Fibroblast of peridontal ligament (primary cell): Measurements from ENCODE around the gene RREB1.

Experiments used
- DNase-seq: peaks from one replicate; pipeline ENCODE4 v3.0.0-alpha.2; 2010; ENCODE audit errors: extremely low read depth

RREB1 gene

DNA sequence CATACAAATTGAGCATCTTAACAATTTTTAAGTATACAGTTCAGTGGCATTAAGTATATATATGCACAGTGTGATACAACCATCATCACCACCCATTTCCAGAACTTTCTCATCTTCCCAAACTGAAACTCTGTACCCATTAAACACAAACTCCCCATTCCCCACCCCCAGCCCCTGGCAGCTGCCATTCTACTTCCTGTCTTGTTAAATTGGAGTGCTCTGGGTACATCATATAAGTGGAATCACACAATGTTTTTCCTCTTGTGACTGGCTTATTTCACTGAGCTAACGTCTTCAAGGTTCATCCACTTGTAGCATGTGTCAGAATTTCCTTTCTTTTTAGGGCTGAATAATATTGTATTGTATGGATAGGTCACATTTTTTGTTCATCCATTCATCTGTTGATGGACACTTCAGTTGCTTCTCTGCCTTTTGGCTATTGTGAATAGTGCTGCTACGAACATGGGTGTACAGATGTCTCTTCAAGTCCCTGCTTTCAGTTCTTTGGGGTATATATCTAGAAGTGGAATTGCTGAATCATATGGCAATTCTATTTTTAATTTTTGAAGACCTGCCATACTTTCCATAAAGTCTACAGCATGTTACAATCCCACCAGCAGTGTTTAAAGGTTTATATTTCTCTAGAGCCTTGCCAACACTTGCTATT is 19.6 kb upstream of the RREB1 start:
- DNase-seq = no peak

GRCh38 chr6:7098993-7099392 is 8.8 kb upstream of the RREB1 start:
- no peak for DNase-seq

GRCh38 chr6:7100072-7100752 is 7.5 kb upstream of the RREB1 start:
- no peak for DNase-seq

DNA sequence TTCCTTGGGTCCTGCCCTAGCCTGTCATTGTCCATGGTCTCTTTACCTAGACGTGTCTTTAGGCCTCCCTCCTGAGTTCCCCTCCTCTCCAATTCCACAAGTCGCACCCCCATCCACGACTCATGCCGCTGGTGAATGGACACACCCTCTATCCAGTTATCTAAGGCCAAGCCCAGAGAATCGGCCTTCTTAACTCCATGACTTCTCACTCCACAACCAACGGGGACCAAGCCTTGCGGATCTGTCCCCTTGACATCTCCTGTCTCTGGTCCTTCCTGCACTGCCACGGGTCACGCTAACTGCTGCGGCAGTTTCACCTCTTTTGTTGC is 7.0 kb upstream of the RREB1 start:
- no peak for DNase-seq

DNA sequence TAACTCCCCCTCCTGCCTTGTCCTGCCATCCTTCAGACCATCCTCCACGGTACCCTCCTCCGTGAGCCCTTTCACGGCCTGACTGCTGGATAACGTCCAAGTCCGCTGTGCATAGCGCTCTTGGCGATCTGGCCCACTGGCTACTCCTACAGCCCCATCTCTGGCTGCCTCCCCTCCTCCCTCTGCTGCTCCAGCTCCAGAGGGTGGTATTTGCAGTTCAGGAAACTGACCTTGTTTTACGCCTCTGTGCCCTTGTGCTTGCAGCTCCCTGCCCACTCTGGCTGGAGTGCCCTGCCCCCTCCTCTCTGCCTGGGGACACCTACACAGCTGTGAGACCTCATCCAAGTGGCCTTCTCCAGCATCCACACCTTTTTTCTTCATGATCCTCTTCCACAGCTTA is 6.5 kb upstream of the RREB1 start:
- DNase-seq = no peak

- DNase-seq = no peak
Measured at GRCh38 chr6:7104752-7105151, 3.0 kb upstream of the RREB1 start.

DNA sequence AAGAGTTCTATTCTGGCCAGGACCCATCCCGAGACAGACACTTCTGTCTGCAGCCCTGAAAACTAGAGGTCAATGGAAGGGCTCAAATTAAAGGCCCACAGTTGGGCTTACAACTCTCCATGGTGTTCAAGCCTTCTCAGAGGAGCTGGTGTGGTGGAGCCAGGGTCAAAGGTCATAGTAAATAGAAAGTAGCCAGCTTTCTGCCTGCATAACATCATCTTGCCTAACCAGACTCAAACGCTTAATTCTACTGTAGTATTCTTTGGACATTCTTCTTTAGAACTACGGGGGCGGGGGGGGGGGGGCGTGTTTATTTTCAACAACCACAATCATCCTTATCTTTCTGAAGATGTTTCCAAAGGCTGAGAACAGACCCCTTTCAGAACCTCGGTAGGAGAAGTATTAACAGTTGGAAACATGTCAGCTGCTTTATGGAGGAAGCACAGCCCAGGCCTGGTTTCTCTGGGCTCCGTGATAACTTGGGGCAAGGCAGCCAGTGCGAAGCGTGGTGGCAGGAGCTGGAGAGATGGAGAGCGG is 1.5 kb upstream of the RREB1 start:
- peak; percentile 23 for DNase-seq

DNA sequence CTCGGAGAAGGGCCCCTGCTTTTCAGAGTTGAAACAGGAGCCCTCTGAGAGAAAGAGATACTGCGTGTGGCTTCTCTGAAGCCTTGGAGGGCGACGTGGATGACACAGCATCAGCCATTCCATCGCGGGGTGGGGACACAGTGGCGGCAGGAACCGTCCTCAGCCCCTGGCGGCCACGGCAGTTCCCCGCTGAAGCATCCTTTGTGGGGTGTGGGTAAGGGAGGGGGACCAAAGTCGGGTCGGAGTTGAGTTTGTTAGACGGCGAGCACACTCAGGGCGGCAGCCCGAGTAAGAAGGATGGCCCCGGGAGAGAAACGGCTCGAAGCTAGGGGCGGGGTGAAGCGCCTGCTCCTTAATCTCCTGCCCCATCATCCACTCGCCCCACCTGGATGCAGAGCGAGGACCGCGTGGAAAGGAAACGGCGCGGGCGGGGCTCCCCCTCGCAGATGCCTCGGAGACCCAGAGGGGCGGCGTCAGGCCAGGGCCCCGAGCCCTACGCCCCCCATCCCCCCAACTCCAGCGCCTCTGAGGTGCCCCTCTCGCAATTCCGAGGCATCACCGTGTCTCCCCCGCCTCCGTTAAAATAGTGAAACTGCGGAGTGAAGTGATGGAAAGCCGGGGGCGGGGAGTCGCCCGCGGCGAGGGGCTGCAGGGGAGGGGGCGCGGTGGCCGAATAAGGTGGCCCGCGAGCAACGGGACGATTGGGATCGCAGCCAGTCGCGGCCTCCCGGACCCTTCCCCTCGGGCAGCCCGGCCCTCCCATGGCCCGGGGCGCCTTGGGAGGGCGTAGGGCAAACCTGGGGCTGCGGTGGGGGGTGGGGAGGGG is 796 bp upstream of the RREB1 start:
- no peak for DNase-seq

DNA sequence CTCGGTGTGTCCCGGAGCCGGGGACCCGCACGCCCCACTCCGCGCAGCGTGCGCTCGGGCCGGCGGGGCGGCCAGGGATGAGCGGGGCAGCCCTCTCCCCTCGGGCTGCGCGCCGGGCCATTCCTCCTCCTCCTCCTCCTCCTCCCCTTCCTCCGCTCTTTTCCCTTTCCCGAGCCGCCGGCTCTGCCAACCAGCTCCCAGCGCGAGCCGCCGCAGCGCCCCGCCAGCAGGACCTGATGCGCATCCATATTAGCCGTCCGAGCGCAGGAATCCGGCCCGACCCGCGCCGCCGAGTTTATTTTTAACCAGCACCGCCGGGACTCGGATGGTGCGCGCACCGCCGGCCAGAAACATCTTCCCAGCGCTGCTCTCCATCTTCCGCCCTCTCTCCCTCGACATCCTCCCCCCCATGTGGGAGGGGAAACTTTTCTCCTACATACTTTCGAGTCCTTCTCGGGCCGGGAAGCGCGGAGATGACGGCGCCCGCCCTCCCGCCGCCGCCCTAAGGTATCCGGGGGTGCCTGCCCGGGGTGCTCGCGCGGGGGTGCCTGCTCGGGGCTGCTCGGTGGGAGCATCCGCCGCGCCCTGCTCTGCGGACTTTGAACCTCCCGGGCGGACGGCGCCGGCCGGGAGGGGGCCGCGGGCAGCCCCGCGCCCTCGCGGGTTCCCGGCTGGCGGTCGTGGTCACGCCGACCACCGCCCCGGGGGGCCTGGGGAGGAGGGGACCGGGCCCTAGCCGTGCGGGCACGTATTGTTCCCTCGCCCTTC is 619 bp downstream of the RREB1 start:
- peak; percentile 42 for DNase-seq

DNA sequence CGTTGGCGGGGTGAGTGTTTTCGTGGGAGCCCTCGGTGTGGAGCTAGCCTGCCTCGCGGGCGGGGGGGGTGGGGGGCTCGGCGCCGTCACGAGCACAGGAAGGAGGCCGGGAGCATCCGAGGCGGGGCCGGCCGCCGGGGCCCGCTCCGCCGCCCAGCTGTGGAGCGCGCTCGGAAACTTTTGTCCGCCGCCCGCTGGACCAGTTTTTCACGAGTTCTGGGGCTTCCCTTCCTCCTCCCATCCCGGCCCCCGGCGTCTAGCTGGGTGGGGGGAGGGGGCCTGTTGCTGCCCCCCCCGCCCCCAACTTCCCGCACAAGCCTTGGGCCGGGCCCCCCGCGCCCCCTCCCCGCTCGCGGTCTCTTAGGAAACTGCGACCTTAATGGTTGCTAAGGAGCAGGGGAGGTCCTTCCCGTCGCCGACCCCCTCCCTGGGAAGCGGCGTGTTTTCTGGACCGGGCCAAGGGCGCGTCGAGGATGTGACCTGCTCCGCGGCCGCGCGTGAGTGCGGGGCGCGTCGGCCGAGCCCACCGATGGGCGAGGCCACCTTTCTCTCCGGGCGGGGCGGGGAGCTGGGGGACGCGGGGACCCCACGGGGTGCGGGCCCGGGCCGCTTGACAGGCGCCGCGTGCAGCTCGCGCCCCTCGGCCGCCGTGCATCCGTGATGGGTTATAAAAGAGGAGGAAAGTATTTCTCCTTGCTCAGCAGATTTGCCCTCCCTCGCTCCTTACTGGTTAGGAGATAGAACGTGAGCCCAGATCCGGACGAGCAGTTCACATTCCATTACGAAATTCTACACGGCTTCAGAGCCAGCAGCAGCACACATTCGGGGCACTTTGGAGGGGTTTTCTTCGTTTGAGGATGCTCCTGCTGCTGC is 1.4 kb downstream of the RREB1 start:
- DNase-seq = peak; percentile 79

- DNase-seq = no peak
Measured at GRCh38 chr6:7110092-7110792, 2.5 kb downstream of the RREB1 start.

- DNase-seq = no peak
Measured at GRCh38 chr6:7111095-7111690, 3.4 kb downstream of the RREB1 start.

- DNase-seq = no peak
Measured at GRCh38 chr6:7112171-7112570, 4.4 kb downstream of the RREB1 start.

DNA sequence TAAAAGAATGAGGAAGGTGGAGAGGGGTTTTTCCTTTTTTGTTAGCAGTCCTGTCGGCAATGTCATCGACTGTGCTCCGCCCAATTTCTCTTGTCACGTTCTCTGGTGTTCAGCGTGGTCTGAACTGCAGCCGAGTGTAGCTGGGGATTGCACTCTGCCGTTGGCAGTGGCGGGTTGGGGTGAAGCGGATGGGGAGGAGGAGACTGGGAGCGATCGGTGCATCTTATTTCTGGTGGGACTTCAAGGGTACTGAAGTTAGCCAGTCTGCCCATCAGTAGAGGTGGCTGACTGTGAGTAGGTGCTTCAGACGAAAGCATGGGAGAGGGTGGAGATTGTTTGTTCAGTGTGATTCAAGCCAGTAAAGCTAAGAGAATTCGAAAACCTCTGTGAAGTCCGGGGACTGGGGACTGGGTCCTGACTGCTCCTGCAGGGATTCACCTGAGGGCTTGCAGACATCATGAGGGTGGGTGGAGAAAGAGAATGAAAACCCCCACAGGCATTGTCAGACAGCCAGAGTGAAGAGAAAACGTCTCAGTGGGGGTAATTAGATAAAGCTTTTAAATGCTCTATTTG is 5.1 kb downstream of the RREB1 start:
- DNase-seq = no peak

DNA sequence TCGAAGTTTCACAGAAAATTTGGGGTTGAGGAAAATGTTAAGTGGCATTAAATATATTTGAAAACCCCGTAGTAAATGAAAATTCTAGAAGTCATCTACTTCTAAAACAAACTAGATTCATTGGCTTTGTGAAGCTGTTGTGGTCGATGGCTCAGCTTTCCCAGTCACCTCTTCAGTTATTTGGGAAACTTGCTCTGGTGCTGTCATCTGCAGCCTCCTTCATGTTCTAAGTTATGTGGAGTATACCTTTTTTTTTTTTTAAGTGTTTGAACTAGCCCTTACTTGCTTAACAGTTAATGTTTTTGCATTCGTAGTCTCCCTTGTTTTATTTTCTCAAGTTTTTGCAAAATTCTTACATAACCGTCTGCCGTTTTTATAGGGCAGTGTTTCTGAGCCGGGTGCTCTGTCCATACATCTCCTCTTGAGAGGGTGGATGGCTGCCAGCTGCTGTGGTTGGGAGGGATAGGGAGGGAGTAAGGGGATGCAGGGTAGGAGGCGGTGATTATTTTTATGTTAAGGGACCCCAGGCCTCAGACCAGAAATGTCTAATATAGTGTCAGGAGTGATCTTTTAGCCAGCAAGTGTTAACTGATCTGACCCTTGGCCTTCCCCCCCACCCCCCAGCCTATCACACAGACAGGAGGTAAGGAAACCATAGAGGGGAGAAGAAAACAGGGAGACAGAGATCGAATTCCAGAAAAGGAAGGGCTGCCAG is 7.1 kb downstream of the RREB1 start:
- DNase-seq = no peak

- DNase-seq = peak; percentile 35
Measured at GRCh38 chr6:7115543-7116231, 7.9 kb downstream of the RREB1 start.

- no peak for DNase-seq
Measured at GRCh38 chr6:7119272-7119801, 11.6 kb downstream of the RREB1 start.

- DNase-seq = no peak
Measured at GRCh38 chr6:7121700-7122241, 14.0 kb downstream of the RREB1 start.
